Measurements from ENCODE around the gene SLC30A2. TPM values are rescaled to one million over a fixed set of nuclear protein-coding genes. Genes with fewer than 3 reads are reported as not detected.

SLC30A2 gene
- total and polyA plus RNA-seq, 2 of the 13 experiments (the other 11 are each of a cell fraction or from before 2014, with no cell fraction given): not detected

DNA sequence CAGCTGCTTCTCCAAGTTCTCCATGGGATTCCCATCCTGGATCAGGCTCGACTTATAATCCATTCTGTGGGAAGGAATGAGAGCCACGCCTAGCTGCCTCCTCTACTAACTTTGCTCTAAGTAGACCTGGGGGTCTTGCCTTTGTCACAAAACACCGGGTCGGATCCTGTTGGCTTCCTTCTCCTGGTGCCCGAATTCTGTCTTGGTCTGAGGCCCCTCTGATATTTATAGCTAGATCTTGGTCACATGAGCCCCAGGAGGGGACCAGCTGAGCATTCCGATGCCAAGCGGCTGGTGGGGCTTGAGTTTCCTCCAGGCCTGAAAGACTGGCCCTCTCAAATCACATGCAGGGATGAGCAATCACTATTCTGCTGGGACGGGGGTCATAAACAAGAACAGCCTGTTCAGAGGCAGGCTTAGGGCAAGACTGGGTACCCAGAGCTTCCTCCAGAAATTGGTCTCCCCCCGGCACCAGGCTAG is 21.6 kb upstream of the SLC30A2 start, which contains the start of gene TRIM63:
Gene TRIM63 (minus strand): TSS at position 199 of the 480 bp plus-strand sequence. CDS start 136 bp downstream, at position 63.
- H4K20me1 ChIP-seq (ENCODE audit: insufficient read depth, low read length): no peaks in the 10 kb centered on the region
- in situ Hi-C loops (cut with HindIII; ENCODE audit: extremely low pct_ligation_motif_present, low pct_unique_long_range_greater_than_20kb): no loop called here
- H3K4me2 ChIP-seq (ENCODE audit: low read depth, low read length): no peak within 1 kb of the TSS
- H2AFZ ChIP-seq (ENCODE audit: low read length): no peak within 1 kb of the TSS
- FAIRE-seq (no peak), ATAC-seq (no peak), DNase-seq (ENCODE audit: low spot score) (no peak)
- H3K9me3 ChIP-seq (ENCODE audit: low read length): no peaks in the 10 kb centered on the region
- intact Hi-C loops (cut with micrococcal nuclease; ENCODE audit: unreplicated experiment): no loop called here
- no peak within 1 kb of the TSS for H3K4me3 ChIP-seq (replicated peaks in 1 of 3; ENCODE audit: insufficient read depth in 1 of 3, low read depth in 2 of 3, low read length in 3 of 3)
- ChIA-PET CTCF (ENCODE audit: low intra/inter-chr PET ratio, low total read pairs) (no interaction called here), POLR2A (no interaction called here)
- no peaks in the 10 kb centered on the region for H3K36me3 ChIP-seq (replicated peaks in 1 of 2; ENCODE audit: control insufficient read depth in 1 of 2, insufficient read depth in 2 of 2, low read length in 2 of 2)
- no TSS peak for BruUV-seq (replicated peaks)
- H3K27me3 ChIP-seq (ENCODE audit: control insufficient read depth in 1 of 2, insufficient read depth in 2 of 2, low read length in 2 of 2): peaks cover 5 to 56% of the 10 kb centered on the region in 2 experiments; a peak in 4 of 5 replicates
- peaks cover 7% of the 10 kb centered on the region; the same call in 1 of the 2 replicates for H3K4me1 ChIP-seq (ENCODE audit: insufficient read depth, low read length)
- H3K79me2 ChIP-seq (ENCODE audit: insufficient read depth, low read length): no peaks in the 10 kb centered on the region
- no peak within 1 kb of the TSS for H3K9ac ChIP-seq (ENCODE audit: insufficient read depth, low read depth, low read length)
- WGBS (ENCODE audit: low lambda C conversion rate): 12% methylated on average over 6 of the region's 9 CpGs
- TF ChIP-seq ELK4 (CRISPR knock-in tag; IDR thresholded peaks at IDR 0.05; ENCODE audit: borderline replicate concordance) (no peak), RARA (CRISPR knock-in tag; IDR thresholded peaks at IDR 0.05) (no peak), TFAP4 (IDR thresholded peaks at IDR 0.05; ENCODE audit: borderline replicate concordance, low read depth) (no peak)
- H3K27ac ChIP-seq (ENCODE audit: extremely low read length, insufficient read depth, low read length): no peak within 1 kb of the TSS

DNA sequence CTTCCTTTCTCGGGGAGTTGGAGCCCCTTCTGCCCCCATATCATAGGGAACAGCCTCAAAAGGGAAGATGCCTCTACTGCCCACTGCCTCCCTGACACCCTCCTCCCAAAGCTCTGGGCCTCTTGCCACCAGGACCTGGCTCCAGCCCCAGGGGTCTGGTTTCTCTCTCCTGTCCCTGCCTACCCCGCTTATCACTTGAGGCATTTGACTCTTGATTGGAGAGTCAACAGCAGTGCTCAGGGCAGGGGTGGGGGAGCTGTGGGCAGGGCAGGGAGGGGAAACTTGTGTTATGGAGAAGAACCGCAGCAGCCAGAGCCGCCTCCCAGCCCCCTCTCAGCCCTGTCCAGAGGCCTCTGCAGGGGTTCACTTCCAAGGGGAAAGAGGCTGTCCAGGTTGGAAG is 20.9 kb upstream of the SLC30A2 start:
- Histone ChIP-seq H3K27ac (ENCODE audit: extremely low read length, insufficient read depth, low read length) (no peak overlapping the region), H3K36me3 (replicated peaks in 1 of 2; ENCODE audit: control insufficient read depth in 1 of 2, insufficient read depth in 2 of 2, low read length in 2 of 2) (no peaks in the 10 kb centered on the region), H4K20me1 (ENCODE audit: insufficient read depth, low read length) (no peaks in the 10 kb centered on the region), H3K9me3 (ENCODE audit: low read length) (no peaks in the 10 kb centered on the region), H2AFZ (ENCODE audit: low read length) (no peak overlapping the region), H3K79me2 (ENCODE audit: insufficient read depth, low read length) (no peaks in the 10 kb centered on the region), H3K4me3 (replicated peaks in 1 of 3; ENCODE audit: insufficient read depth in 1 of 3, low read depth in 2 of 3, low read length in 3 of 3) (no peak overlapping the region), H3K4me1 (ENCODE audit: insufficient read depth, low read length) (peaks cover 7% of the 10 kb centered on the region; the same call in 1 of the 2 replicates), H3K27me3 (ENCODE audit: control insufficient read depth in 1 of 2, insufficient read depth in 2 of 2, low read length in 2 of 2) (peaks cover 5 to 52% of the 10 kb centered on the region in 2 experiments; a peak in 4 of 5 replicates), H3K9ac (ENCODE audit: insufficient read depth, low read depth, low read length) (no peak overlapping the region), H3K4me2 (ENCODE audit: low read depth, low read length) (no peak overlapping the region)
- DNase-seq (ENCODE audit: low spot score): no peak
- POLR2A ChIA-PET: no interaction called here
- in situ Hi-C loops (cut with HindIII; ENCODE audit: extremely low pct_ligation_motif_present, low pct_unique_long_range_greater_than_20kb) (no loop called here), intact Hi-C loops (cut with micrococcal nuclease; ENCODE audit: unreplicated experiment) (no loop called here)
- CTCF ChIA-PET (ENCODE audit: low intra/inter-chr PET ratio, low total read pairs): no interaction called here
- 22% methylated on average over 4 of the region's 4 CpGs for WGBS (ENCODE audit: low lambda C conversion rate)
- no TSS peak for BruUV-seq (replicated peaks)
- no peak for ATAC-seq
- no peak for FAIRE-seq
- TF ChIP-seq ZNF782 (CRISPR knock-in tag; IDR thresholded peaks at IDR 0.05; ENCODE audit: borderline replicate concordance) (no peak), ZNF670 (CRISPR knock-in tag; IDR thresholded peaks at IDR 0.05; ENCODE audit: borderline replicate concordance) (no peak), ZNF572 (CRISPR knock-in tag; IDR thresholded peaks at IDR 0.05) (no peak), PHB2 (IDR thresholded peaks at IDR 0.05; ENCODE audit: partially characterized antibody) (no peak), ZFY (CRISPR knock-in tag; IDR thresholded peaks at IDR 0.05) (no peak), ZNF570 (CRISPR knock-in tag; IDR thresholded peaks at IDR 0.05; ENCODE audit: borderline replicate concordance) (no peak), ZGPAT (CRISPR knock-in tag; IDR thresholded peaks at IDR 0.05) (no peak), PAF1 (CRISPR knock-in tag; IDR thresholded peaks at IDR 0.05) (no peak), FOXK2 (IDR thresholded peaks at IDR 0.05) (no peak), ZFP62 (CRISPR knock-in tag; IDR thresholded peaks at IDR 0.05) (no peak), TEAD2 (CRISPR knock-in tag; IDR thresholded peaks at IDR 0.05) (no peak)
- TF ChIP-seq, protein P1, sequence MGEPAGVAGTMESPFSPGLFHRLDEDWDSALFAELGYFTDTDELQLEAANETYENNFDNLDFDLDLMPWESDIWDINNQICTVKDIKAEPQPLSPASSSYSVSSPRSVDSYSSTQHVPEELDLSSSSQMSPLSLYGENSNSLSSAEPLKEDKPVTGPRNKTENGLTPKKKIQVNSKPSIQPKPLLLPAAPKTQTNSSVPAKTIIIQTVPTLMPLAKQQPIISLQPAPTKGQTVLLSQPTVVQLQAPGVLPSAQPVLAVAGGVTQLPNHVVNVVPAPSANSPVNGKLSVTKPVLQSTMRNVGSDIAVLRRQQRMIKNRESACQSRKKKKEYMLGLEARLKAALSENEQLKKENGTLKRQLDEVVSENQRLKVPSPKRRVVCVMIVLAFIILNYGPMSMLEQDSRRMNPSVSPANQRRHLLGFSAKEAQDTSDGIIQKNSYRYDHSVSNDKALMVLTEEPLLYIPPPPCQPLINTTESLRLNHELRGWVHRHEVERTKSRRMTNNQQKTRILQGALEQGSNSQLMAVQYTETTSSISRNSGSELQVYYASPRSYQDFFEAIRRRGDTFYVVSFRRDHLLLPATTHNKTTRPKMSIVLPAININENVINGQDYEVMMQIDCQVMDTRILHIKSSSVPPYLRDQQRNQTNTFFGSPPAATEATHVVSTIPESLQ (CRISPR knock-in tag; conservative IDR thresholded peaks at IDR 0.05): no peak
